Gastrocnemius medialis (tissue), 4 donors: ENCODE data around the gene XPNPEP3.

Source experiments
- POLR2A ChIP-seq, 2 donors: fragments of 450-650 bp; IDR thresholded peaks; one replicate each; pipeline ENCODE4 v1.6.1; 2017; ENCODE audit warnings: antibody characterized with exemption in 2 of 2, mild to moderate bottlenecking in 2 of 2, moderate library complexity in 2 of 2
- TF ChIP-seq, protein P1 (sequence below), 5 experiments: fragments of 450-650 bp in 3 of 5; fragments of 200-600 bp in 2 of 5; sonication (generic) in 2 of 5; IDR thresholded peaks in 4 of 5; conservative IDR thresholded peaks in 1 of 5; 1 replicate in 4 of 5; 2 replicates in 1 of 5; pipeline ENCODE4 v1.5.1; 2016 to 2019; ENCODE audit warnings: antibody characterized with exemption in 5 of 5, mild to moderate bottlenecking in 3 of 5, moderate library complexity in 3 of 5

- TF ChIP-seq, protein P1, sequence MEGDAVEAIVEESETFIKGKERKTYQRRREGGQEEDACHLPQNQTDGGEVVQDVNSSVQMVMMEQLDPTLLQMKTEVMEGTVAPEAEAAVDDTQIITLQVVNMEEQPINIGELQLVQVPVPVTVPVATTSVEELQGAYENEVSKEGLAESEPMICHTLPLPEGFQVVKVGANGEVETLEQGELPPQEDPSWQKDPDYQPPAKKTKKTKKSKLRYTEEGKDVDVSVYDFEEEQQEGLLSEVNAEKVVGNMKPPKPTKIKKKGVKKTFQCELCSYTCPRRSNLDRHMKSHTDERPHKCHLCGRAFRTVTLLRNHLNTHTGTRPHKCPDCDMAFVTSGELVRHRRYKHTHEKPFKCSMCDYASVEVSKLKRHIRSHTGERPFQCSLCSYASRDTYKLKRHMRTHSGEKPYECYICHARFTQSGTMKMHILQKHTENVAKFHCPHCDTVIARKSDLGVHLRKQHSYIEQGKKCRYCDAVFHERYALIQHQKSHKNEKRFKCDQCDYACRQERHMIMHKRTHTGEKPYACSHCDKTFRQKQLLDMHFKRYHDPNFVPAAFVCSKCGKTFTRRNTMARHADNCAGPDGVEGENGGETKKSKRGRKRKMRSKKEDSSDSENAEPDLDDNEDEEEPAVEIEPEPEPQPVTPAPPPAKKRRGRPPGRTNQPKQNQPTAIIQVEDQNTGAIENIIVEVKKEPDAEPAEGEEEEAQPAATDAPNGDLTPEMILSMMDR (IDR thresholded peaks at IDR 0.05 in 4 of 5, conservative IDR thresholded peaks at IDR 0.05 in 1 of 5): no peak
- no peak for TF ChIP-seq POLR2A (IDR thresholded peaks at IDR 0.05)
Observed at GRCh38 chr22:40808018-40808841, 48.7 kb upstream of the XPNPEP3 start.
